GM18951 (cell line): Measurements from ENCODE around the gene PAX8.

Experiments used
- POLR2A ChIP-seq: IDR thresholded peaks from 4 replicates; pipeline ENCODE4 v1.6.1; 2011; ENCODE audit warnings: mild to moderate bottlenecking; ENCODE audit not compliant: insufficient read length, insufficient read depth; ENCODE audit errors: extremely low read depth
- in situ Hi-C: fragments of 300-500 bp; cut with MboI; formaldehyde crosslinking; loops from one replicate; pipeline ENCODE4 v1.12.0; 2022; ENCODE audit warnings: low sequenced_read_pairs, mixed read lengths, inconsistent platforms; ENCODE audit not compliant: unreplicated experiment

Gene PAX8

DNA sequence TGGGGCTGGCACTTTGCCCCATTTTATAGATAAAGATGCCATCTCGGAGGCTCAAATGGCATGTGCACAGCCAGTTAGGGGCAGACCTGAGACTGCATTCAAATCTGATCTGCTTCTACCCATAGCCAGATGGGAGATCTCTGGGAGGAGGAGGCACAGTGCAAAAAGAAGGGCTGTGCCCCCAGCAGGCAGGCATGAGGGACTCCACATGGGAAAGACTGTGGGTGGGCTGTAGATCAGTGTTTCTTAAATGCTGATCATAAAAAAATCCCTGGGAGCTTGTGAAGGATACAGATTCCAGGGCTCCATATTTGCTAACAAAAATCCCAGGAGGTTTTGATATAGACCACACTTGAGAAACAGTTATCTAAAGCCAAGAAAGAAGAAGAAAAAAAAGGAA is 15.2 kb downstream of the PAX8 start:
- in situ Hi-C loops = no loop called here
- no peak for TF ChIP-seq POLR2A

DNA sequence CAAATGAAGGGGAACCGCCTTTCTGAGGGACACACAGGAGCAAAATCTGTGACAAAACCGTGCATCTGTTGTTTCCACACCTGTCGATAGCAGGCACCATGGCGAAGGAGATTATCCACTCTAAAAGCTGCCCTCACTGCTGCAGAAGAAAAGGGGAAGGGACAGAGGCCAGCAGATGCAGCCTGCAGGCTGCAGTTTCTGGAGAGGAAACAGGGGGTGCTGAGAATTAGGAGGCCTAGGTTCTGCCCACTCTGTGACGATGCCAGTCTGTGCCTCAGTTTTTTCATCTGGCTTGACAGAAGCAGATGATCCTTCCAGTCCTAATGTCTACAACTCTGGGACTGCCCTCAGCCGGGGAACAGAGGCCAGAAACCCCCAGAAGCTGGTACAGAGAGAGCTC is 17.7 kb downstream of the PAX8 start:
- TF ChIP-seq POLR2A = no peak
- in situ Hi-C loops = no loop called here

DNA sequence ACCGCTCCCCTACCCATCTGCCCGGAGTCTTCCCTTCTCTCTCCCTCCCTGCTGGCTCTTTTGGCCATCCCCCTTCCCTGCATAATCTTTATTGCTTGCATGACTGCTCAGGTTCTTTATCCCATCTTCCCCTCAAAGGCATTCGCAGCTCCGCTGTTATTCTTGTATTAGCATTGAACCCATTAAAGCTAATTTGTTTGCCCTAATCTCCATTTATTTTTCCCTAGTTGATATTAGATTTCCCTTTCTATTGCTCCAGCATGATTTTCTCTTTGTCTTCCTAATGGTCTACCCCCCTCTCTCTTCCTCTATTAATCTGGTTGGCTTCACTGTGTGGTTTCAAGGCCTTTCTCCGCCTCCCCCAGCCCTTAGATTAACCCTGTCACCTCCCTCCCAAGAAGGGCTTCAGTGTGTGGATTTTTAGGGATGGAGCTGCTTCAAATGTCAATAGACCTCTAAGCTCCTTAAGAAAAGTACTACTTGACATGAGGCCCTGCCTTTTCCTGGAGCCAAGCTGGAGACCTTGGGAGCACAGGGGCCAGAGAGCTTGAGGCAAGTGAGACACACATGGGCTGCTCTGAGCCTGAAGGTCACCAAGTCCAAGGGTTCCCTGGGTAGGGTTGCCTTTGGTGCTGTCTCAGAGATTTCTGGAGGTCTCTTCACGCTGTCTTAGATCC is 20.1 kb downstream of the PAX8 start:
- in situ Hi-C loops = no loop called here
- TF ChIP-seq POLR2A = no peak

DNA sequence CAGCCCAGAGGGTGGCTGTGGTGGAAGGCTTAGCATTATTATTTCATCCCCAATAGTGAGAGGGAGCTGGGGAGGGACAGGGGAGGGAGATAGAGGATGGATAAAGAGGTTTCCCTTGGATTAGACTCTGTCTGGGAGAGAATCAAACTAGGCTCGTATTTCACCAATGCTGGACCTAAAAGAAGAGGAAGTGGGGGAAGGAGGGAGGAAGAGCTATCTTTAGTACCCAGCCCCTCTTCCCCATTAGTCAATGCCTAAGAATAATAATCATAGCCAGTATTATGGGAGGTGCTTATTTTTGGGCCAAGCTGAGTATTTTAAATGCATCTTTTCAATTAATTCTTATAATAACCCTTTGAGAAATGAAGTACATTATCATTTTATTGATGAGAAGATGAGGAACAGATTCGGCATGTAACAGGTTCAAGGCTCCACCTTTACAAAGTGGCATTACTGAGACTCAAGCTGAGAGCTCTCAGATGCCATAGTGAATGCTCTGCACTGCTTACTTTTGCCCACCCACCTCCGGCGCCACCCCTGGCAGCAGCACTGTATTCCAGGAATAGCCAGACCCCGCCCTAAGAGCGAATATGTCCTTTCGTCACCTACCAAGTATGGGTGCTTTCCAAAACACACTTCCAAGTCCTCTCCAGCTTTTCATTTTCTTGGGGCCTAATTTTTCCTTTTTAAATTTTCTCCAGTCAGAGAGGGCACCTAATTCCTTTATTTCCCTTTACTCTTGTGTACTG is 21.0 kb downstream of the PAX8 start:
- in situ Hi-C loops = no loop called here
- TF ChIP-seq POLR2A = no peak

DNA sequence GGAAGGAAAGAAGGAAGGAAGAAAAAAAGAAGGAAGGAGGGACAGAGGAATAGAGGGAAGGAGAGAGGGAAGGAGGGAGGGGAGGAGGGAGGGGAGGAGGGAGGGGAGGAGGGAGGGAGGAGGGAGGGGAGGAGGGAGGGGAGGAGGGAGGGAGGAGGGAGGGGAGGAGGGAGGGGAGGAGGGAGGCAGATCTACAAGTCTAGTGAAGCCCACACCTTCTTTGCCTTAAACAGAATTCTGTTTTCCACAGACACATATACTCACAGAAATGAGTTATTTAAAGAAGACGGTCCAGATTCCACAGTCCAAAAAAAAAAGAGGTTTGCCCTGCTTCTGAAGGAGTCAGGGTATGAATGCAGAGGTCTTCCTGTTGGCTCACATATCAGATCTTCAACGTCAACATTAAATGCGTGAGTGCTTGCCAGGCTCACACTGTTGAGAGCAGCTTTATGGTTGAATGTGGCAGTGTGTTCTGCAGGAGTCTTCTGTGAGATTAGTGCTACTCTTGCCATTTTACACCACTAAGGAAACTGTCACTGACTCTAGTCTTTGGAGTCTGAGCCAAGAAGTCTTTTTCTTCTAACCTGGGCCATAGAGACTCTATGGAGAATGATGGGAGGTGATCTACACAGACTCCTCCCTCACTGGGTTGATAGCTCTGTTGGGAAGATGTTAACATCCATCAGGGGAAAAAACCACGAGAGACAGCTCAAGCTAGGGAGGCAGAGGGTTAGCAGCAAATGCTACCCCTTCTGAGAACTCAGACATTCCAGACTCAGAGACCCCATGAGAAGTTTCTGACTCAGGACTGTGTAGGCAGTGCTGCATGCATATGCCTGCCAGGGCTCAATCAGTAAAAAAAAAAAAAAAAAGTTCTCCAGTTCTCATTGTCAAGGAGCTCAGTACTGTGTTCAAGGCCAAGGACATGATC is 23.3 kb downstream of the PAX8 start:
- in situ Hi-C loops = no loop called here
- no peak for TF ChIP-seq POLR2A

DNA sequence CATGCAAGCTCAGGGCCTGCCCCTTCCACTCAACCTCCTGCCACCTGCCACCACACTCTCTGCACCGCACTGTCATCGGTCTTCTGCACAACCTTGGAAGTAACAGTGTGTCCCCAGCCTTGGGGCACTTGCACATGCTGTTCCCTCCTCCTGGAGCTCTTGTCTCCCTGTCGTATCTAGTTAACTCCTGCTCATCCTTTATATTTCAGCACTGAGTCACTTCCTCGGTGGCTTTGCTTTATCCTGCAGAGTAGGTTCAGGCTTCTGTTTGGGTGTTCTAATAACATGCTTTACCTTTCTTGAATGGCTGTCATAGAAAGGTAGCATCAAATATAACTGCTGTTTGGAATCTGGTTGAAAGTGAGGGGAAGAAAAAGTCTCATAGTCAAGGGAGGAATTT is 25.3 kb downstream of the PAX8 start:
- no peak for TF ChIP-seq POLR2A
- in situ Hi-C loops = no loop called here

DNA sequence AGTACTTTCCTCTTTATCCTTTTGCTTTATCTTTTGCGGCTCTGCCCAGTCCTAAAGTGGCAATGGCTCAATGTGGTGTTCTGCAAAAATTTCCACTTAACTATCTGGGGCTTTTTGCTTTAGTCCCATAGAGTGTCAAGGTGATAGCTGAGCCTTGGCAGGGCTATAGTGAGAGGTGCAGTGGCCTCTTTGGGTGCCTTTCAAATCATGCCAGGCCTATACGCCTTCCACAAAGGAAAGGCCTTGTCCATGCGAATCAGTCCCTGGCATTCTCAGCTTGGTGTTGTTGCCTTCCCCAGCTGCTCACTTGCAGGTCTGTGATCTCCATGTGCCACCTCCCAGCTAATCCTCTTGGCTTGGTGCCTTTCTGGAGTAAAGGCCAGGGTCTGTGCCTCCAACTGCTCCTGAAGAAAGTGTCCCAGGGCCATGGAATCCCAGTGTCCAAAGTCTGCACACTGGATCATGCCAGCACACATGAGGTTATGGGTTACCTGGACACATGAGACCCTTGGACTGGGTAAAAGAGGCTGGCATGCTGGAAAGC is 26.6 kb downstream of the PAX8 start:
- in situ Hi-C loops = no loop called here
- TF ChIP-seq POLR2A = no peak

DNA sequence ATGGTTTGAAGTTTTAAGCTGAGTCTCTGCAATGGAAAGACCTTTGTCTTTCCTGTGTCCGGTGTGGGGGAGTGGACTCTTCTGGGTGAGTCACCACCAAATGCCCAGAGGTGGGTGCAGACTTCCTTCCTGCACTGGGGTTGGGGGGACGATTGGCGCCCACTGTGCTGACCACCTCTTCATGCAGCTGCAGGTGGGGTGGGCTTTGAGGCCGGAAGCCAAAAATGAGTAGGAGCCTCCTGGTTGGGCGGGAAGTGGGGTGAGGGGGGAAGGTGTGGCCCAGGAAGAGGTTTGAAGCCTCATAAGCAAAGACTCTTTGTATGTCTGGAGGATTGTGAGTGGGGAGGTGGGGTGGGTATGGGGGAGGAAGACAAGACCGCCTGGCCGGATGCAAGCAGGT is 27.6 kb downstream of the PAX8 start:
- in situ Hi-C loops = no loop called here
- no peak for TF ChIP-seq POLR2A

DNA sequence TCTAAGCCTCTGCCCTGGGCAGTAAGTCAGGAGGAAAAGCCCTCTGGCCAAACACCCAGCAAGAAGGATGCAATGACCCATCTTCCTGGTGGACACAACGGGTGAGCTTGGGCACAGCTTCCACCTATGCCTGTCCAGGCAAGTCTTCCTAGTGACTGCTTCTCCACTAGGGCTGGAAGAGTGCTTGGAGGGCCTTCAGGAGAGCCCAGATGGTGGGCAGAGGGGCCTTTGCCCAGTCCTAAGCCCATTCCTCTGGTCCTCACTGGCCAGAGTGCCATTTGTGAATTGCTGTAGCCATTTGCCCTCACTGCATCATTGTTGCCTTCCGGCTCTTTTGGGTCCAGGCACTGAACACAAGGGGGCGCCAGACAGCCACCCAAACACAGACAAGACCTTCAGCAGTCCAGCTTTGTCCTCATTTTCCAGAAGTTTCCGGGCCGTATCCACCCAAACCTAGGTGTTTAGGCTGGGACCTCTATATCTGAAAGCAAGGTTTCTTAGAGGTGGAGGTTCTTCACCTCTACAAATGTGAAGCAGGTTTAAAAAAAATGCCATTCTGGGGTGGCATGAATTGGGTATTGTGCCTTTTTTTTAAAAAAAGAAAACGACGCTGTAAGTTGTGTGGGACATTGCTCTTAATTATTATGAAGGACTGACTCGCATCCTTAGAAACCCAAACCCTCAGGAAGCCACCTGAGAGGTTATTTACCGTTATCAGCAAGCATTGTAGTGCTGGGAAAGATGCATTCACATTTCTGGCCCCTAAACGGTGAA is 29.5 kb downstream of the PAX8 start:
- in situ Hi-C loops = no loop called here
- no peak for TF ChIP-seq POLR2A

DNA sequence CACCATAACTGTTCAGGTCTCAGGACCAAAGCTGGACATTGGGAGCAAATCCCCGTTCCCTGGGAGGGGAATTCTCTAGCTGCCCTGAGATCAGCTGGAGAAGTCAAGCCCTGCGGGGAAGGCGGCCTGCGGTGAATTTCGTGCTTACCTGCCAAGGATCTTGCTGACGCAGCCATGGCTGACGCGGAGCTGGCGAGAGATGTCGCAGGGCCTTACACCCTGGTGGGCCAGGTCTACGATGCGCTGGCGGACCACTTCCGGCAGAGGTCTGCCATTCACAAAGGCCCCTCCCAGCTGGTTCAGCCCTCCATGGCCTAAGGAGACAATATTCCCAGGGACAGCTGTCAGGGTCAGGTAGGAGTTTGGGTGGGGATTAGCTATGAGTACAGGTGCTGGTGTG is 32.1 kb downstream of the PAX8 start:
- in situ Hi-C loops = no loop called here
- no peak for TF ChIP-seq POLR2A

DNA sequence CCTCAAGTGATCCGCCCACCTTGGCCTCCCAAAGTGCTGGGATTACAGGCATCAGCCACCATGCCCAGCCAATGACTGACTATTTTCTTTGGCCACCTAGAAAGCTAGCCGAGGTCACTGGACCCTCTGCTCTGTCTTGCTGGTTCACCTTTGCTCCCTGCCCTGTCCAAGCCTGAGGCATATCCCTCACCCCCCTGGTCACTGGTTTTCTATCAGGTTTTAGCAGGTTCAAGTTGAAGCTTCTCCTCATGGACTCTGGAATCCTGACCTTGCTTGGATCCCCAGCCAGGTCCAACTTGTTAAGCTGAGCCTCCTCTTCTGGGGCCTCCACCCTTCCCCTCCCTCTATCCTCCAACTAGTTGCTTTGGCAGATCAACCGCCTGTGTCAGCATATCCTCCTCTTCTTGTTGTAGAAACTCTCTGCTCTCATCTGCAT is 33.4 kb downstream of the PAX8 start:
- no peak for TF ChIP-seq POLR2A
- in situ Hi-C loops = no loop called here

DNA sequence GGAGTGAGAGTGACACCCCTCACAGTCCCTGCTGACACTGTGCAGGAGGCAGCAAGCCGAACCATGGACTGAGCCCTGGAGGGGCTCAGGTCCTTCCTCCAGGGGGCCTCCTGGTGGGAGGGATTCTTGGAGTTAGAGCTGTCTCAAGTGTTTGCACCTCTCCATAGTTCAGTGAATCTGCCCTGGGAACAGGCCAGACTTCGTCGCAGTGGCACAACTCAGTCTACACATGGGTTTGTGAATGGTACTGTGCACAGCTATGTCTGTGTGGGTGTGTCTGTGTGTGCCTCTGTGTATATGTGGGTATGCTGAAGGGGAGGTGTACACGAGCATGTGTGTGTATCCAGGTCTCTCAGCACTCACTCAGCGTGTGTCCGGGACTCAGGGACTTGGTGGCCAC is 36.4 kb downstream of the PAX8 start:
- no peak for TF ChIP-seq POLR2A

DNA sequence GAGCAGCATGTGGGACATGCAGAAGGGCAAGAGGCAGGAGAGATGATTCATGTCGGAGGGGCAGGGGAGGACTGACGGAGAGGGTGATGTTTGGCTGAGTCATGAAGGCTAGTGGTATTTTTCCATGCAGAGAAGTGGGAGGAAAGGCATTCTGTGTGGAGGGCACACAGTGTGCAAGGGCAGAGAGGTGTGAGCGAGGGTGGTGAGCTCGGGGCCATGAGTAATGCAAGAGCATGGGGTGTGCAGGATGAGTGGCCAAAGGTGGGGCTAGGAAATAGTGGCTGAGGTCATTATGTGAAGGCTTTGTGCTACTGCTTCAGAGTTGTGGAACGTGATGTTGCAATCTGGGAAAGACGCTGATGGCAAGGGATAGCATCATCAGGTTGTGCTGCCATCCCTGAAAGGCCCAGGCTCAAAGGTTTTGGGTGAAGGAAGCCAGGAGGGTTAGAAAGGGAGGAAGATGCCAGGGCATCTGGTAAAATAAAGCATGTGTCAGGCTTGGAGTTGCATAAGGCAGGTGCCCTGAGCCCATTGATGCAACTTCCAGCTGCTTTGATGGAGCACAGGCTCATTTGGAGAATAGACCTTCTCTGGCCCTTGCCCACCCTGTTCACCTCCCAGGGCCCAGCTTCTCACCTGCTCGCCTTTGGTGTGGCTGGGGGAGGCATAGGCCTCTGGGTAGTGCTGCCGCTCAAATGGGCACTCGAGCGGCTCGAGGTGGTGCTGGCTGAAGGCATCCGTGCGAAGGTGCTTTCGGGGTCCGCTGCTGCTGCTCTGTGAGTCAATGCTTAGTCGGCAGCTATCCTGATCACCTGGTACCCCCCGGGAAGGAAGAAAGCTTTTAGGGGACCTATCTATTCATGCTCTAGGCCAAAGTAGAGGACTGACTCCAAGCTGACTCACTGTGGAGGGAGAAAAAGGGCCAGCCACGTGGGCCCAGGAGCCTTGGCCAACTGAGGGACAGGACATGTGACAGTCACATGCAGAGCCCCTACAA is 37.5 kb downstream of the PAX8 start:
- TF ChIP-seq POLR2A = no peak
- in situ Hi-C loops = no loop called here

More for the DNA sequence above, 36.4 kb downstream of the PAX8 start:
- in situ Hi-C loops = no loop called here
